NCI-H2196 (cell line): ENCODE results near the gene LY6G6F.

Experiments
- DNase-seq: peaks from one replicate; lab custom pipeline; 2025; ENCODE audit not compliant: unreplicated experiment; lab: John Stamatoyannopoulos, UW

The LY6G6F gene

GRCh38 chr6:31723245-31723979 is 16.7 kb downstream of the LY6G6F start, which contains the start of gene MPIG6B:
TSS of gene MPIG6B (plus strand) at chr6:31723373. CDS start at chr6:31723384, 11 bp downstream.
- DNase-seq: no peak

- no peak for DNase-seq
Measured at GRCh38 chr6:31723980-31724691, 17.5 kb downstream of the LY6G6F start.

- no peak for DNase-seq
Measured at GRCh38 chr6:31725502-31726350, 19.1 kb downstream of the LY6G6F start.

DNA sequence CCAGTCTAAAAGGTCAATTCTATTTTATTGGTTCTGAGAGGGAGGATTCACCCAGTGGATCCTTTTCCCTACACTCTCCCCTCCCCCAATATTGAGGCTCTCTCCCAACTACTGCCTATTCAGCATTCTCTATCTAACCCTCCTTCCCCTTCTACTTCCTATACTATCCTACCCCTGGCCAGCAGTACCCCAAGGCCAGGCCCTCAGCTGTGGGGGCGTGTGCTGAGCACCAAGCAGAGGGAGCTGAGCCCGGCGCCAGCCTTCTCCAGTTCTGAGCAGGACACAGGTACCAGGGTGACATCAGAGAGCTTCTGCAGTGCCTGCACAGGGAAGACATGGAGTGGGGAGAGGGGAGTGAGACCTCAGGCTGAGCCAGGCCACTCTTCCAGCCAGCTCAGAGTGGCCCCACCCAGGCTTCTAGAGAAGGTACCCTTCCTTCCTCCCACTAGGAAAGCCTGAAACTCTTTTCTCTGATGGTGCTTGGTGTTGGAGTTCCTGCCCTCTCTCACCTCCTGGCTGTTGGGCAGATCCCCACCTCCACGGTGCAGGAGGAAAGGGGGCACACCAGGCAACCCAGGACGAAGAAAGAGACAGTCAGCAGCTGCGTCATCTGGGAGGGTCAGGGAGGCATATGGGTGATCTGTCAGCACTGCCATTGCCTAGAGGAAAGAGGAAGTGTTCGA is 20.5 kb downstream of the LY6G6F start:
- DNase-seq: no peak

GRCh38 chr6:31727717-31728671 is 21.3 kb downstream of the LY6G6F start:
- no peak for DNase-seq

DNA sequence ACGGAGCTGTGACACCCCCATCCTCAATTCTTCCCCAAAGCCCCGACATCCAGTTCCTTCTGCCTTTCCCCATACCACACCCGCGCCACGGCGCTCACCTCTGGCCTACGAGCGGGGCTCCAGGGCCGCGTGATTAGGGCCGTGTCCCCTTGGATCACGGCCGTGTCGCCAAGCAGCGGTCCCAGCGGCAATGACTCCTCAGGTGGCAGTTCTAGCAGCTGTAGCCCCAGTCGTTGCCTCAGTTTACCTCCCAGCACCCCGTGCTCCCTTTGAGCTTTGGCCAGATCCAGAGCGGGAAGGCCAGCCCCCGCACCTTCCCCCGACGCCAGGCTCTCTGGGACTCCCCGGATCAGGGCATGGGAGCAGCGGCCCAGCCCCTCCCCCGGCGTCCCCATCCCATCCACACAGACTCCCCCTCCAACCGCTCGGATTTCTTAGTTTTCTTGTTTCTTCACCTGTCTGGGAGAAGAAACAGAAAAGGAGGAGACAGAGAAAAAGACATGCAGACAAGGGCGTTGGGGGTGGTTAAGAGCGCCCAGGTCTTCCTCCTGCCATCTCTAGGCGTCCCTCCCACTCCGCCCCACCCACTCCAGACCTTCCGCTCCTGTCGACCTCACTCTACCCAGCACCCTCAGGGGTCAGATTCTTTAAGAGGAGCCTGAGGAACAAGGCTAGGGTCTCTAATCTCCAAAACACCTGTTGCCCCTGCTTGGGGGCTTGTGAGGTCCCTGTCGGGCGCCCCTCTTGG is 22.3 kb downstream of the LY6G6F start, which contains the start of gene DDAH2:
Gene DDAH2, minus strand, starts transcription at position 533 of the 748 bp plus-strand sequence. Its CDS starts 138 bp downstream, at position 395.
- no peak for DNase-seq

DNA sequence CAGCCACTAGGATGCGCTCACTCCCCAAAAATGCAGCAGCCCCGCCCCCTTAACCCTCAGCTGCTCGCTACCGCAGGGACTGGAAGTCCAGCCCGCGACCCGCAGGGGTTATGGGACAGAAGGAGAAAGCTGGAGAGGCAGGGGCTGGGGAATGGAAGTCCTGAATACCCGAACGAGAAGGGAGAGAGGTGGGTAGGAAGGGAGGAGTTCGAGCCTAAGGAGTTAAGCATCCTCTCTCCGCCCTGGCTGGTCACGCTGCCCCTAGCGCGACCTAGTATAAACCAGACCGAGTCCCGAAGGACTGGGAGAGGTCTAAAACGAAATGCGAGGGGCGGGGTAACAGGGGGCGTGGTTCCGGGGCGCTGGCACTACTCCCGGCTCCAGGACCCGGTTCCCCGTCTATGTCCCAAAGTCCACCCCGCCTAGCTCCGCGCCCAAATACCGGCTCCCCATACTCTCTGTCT is 22.9 kb downstream of the LY6G6F start:
- DNase-seq: peak; percentile 84

DNA sequence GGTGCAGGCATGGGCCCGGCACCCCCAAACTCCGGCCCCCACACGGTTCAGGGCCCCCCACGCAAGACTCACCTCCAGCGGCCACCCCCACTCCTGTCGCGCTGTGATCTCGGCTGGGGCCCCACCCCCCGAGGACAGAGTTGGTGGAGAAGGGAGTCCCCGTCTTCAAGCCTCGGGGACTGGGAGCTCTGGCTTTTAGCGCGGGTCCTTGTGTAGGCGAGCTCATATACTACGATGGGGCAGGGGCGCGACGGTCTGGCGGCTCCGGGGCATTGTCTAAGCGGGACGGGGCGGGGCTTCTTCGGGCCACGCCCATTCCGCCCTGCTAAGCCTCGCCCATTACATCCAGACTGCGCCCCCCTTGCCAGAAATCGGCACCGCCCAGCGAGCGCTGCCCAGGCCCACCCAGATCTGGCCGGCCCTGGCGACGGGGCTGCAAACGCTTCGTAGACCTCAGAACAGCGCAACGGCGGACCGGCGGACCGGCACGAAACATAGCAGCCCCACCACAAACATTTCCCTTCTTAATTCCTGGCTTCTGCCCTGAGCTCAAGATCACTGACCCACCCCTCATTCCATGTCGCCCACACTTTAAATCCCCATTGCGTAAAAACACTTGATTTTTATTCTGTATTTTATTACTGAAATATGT is 23.4 kb downstream of the LY6G6F start:
- DNase-seq: peak; percentile 76

DNA sequence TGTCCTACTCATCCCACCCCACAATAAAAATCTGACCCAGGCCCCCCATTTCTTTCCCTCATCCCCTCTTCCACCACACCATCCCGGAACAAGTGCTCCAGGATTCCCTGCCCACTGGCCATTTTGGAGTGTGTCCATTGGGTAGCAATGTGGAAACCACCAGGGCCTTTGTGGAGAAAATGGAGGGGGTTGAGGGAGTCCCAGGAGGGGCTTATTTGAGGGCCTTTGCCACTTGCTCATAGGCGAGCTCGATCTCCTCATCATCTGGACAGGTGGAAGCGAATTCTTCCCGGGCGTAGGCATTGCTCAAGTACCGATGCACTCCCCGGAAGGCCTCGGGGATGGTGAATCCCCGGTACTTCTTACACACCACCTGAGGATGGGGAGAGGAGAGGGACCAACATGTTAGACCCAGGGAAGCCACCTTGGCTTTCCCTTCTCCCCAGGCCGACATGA is 24.0 kb downstream of the LY6G6F start:
- no peak for DNase-seq

GRCh38 chr6:31732029-31732428 is 25.4 kb downstream of the LY6G6F start:
- no peak for DNase-seq

DNA sequence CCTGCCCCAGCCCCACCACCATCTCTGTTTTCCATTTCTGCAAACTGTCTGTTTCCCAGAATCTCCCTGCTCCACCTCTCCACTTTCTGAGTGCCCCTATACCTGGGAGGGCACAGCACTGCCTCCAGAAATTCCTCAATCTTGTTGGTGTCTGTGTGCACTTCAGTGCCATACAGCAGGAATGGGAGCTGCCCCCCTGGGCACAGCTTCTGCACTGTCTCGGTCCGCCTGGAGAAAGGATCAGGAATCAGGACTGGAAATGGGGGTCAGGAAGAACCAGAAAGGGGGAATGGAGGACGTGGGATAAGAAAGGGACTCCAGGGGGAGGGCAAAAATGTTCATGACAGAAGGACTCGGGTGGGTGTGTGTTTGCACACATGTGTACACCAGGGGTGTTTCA is 27.1 kb downstream of the LY6G6F start:
- no peak for DNase-seq

- DNase-seq: no peak
Measured at GRCh38 chr6:31734247-31734820, 27.7 kb downstream of the LY6G6F start.

DNA sequence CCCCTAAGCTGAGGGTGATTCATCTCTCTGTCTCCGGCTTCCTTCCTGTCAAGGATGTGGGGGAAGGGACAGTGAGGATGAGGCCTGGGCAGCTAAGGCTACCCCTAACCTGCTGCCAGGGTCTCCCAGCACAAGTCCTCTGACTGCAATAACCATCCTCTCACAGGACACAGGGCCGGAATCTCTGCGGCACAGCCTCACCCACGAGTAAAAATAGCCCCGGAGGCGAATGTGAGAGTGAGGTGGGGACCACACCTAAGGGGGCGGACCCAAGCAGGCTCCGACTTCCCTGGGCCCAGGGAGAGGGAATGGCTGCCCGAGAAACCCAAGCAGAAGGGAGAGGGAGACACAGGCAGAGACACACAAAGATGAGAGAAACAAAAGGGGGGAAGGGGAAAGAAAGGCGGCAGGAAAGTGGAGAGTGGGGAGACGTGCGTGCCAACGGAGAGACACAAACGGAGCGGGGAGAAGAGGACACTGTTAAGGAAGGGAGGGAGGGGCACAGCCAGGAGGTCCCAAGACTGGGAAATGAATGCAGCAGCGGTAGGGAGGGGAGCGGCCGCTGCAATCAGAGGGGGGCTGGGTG is 28.2 kb downstream of the LY6G6F start:
- peak; percentile 31 for DNase-seq

- peak; percentile 73 for DNase-seq
Measured at GRCh38 chr6:31736021-31736767, 29.5 kb downstream of the LY6G6F start, which contains the start of gene CLIC1. TSS of gene CLIC1 (minus strand) at chr6:31736530. CDS start at chr6:31736300, 230 bp downstream.

- no peak for DNase-seq
Measured at GRCh38 chr6:31736768-31737314, 30.2 kb downstream of the LY6G6F start.

GRCh38 chr6:31737315-31737990 is 30.8 kb downstream of the LY6G6F start:
- DNase-seq: peak; percentile 16
